Upper lobe of right lung (tissue), 1 donor: Measurements from ENCODE around the gene GPATCH1. TPM values are rescaled to one million over a fixed set of nuclear protein-coding genes. Genes with fewer than 3 reads are reported as not detected.
A peak's percentile ranks its signal among the peaks of the same experiment; 100 is the strongest.

Experiments used
- ATAC-seq: fragments of 200-7000 bp; cut with Tn5 transposase; one replicate; pipeline ENCODE4 v1.9.1; 2020; ENCODE audit warnings: mild to moderate bottlenecking, moderate library complexity
- DNase-seq: peaks from one replicate; pipeline ENCODE4 v3.0.0-alpha.2; 2020
- H3K27ac ChIP-seq: fragments of 200-600 bp; one replicate; pipeline ENCODE4 v1.8.0; 2022
- H3K27me3 ChIP-seq: fragments of 200-600 bp; one replicate; pipeline ENCODE4 v1.8.0; 2022; ENCODE audit warnings: mild to moderate bottlenecking
- H3K36me3 ChIP-seq: fragments of 200-600 bp; one replicate; pipeline ENCODE4 v1.8.0; 2022
- H3K4me1 ChIP-seq: fragments of 200-600 bp; one replicate; pipeline ENCODE4 v1.8.0; 2022
- H3K4me3 ChIP-seq: fragments of 200-600 bp; one replicate; pipeline ENCODE4 v1.8.0; 2022; ENCODE audit warnings: mild to moderate bottlenecking
- H3K9me3 ChIP-seq: fragments of 200-600 bp; one replicate; pipeline ENCODE4 v1.8.0; 2022
- CTCF ChIP-seq: fragments of 200-600 bp; IDR thresholded peaks from one replicate; pipeline ENCODE4 v1.8.0; 2022; ENCODE audit warnings: antibody characterized with exemption
- intact Hi-C: fragments of 100-400 bp; cut with DNase I; formaldehyde crosslinking; loops from one replicate; pipeline ENCODE4 v1.11.0; 2022
- total RNA-seq: library from RNA; stranded (reverse); fragmentation: NEBNext Ultra II Directional; extraction: Animal tissue kit (Norgen Biotek cat#: 25700); gene quantifications from one replicate; pipeline ENCODE4 v1.2.1, GENCODE V29; 2021
- donor health status: DM: no; HTN: yes; CAD: no; lungs with severe emphysema.

Gene GPATCH1
- total RNA-seq, 1 donor from 2014 or later, result 7.0 TPM

GRCh38 chr19:33063356-33063752 lies 17.6 kb upstream of the GPATCH1 start:
- intact Hi-C loops, result no loop called here
- peak overlapping the region; percentile 57 for H3K4me3 ChIP-seq
- DNase-seq, result no peak

GRCh38 chr19:33063753-33064457 lies 17.1 kb upstream of the GPATCH1 start:
- Histone ChIP-seq H3K4me3 (peak overlapping the region; percentile 57), H3K9me3 (no peaks in the 10 kb centered on the region), H3K27me3 (peaks cover 16% of the 10 kb centered on the region), H3K4me1 (no peaks in the 10 kb centered on the region), H3K36me3 (no peaks in the 10 kb centered on the region), H3K27ac (no peak overlapping the region)
- intact Hi-C loops, result no loop called here
- ATAC-seq (no peak), DNase-seq (no peak)
- no peak for TF ChIP-seq CTCF

More at GRCh38 chr19:33063356-33063752, 17.6 kb upstream of the GPATCH1 start:
- Histone ChIP-seq H3K9me3 (no peaks in the 10 kb centered on the region), H3K36me3 (no peaks in the 10 kb centered on the region), H3K4me1 (no peaks in the 10 kb centered on the region), H3K27me3 (peaks cover 16% of the 10 kb centered on the region), H3K27ac (no peak overlapping the region)
- ATAC-seq, result no peak
- TF ChIP-seq CTCF, result no peak

GRCh38 chr19:33064458-33064791 lies 16.6 kb upstream of the GPATCH1 start:
- intact Hi-C loops, result no loop called here
- Histone ChIP-seq H3K36me3 (no peaks in the 10 kb centered on the region), H3K9me3 (no peaks in the 10 kb centered on the region), H3K4me3 (peak overlapping the region; percentile 57), H3K4me1 (no peaks in the 10 kb centered on the region), H3K27me3 (peaks cover 16% of the 10 kb centered on the region), H3K27ac (no peak overlapping the region)
- no peak for TF ChIP-seq CTCF
- peak; percentile 83 for DNase-seq
- ATAC-seq, result peak; percentile 87

- no peak within 1 kb of the TSS for H3K27ac ChIP-seq
- peak within 1 kb of the TSS; percentile 57 for H3K4me3 ChIP-seq
- H3K4me1 ChIP-seq, result no peaks in the 10 kb centered on the region
- no peaks in the 10 kb centered on the region for H3K36me3 ChIP-seq
- ATAC-seq (peak; percentile 93), DNase-seq (peak; percentile 84)
- TF ChIP-seq CTCF, result no peak
- intact Hi-C loops, result no loop called here
- H3K27me3 ChIP-seq, result peaks cover 16% of the 10 kb centered on the region
- H3K9me3 ChIP-seq, result no peaks in the 10 kb centered on the region
These were observed 16.0 kb upstream of the GPATCH1 start, which contains the start of gene RHPN2 for GRCh38 chr19:33064792-33065550. RHPN2 (minus strand) TSS chr19:33064888; CDS start chr19:33064852, 36 bp downstream.

- intact Hi-C loops, result no loop called here
- Histone ChIP-seq H3K27me3 (peaks cover 16% of the 10 kb centered on the region), H3K4me1 (no peaks in the 10 kb centered on the region), H3K36me3 (no peaks in the 10 kb centered on the region), H3K27ac (no peak overlapping the region), H3K4me3 (no peak overlapping the region), H3K9me3 (no peaks in the 10 kb centered on the region)
- DNase-seq (no peak), ATAC-seq (no peak)
- no peak for TF ChIP-seq CTCF
These were observed 14.4 kb upstream of the GPATCH1 start for GRCh38 chr19:33066543-33066942.
